ENCODE data around the gene XXYLT1.

XXYLT1 gene

DNA sequence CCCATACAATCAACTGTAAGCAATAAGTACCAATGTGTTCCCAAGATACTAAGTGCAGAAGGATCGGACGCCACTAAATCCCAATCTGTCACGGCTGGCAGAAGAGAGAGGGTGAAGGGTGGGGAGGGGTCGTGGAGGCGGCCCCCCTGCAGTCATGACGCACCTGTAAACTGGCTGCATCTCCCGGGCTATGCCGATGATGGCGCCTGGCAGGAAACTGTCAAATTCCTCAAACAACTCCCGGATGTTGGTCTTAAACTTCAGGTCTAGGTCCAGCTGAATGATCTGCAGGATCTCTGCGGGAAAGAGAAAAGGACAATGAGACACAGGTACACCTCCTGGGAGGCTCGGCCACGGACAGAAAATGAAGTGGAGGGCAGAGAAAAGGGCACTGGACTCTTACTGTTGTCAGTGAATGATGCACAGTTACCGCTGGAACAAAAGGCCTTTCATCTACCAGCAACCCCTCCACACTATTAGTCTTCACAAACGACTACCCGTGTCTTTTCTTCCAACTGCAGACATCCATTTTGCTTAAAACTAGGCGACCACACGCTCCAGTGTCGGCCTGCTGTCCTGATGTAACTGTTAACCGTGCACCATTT is 114.6 kb downstream of the XXYLT1 start:
- no peak for DNase-seq (ENCODE audit: low spot score)
- H3K27ac ChIP-seq (ENCODE audit: poor library complexity, severe bottlenecking) = no peak overlapping the region
- H3K9me3 ChIP-seq (ENCODE audit: severe bottlenecking) = no peaks in the 10 kb centered on the region
- no peaks in the 10 kb centered on the region for H3K27me3 ChIP-seq (ENCODE audit: insufficient read depth, poor library complexity, severe bottlenecking)
- no peak for ATAC-seq (ENCODE audit: low read depth)
- TF ChIP-seq CTCF (IDR thresholded peaks at IDR 0.05; ENCODE audit: poor library complexity, severe bottlenecking) = no peak
- no peaks in the 10 kb centered on the region for H3K36me3 ChIP-seq (ENCODE audit: low read depth)
- no peak overlapping the region for H3K4me3 ChIP-seq (ENCODE audit: severe bottlenecking)
- peaks cover 31% of the 10 kb centered on the region for H3K4me1 ChIP-seq (ENCODE audit: insufficient read depth, poor library complexity, severe bottlenecking)

DNA sequence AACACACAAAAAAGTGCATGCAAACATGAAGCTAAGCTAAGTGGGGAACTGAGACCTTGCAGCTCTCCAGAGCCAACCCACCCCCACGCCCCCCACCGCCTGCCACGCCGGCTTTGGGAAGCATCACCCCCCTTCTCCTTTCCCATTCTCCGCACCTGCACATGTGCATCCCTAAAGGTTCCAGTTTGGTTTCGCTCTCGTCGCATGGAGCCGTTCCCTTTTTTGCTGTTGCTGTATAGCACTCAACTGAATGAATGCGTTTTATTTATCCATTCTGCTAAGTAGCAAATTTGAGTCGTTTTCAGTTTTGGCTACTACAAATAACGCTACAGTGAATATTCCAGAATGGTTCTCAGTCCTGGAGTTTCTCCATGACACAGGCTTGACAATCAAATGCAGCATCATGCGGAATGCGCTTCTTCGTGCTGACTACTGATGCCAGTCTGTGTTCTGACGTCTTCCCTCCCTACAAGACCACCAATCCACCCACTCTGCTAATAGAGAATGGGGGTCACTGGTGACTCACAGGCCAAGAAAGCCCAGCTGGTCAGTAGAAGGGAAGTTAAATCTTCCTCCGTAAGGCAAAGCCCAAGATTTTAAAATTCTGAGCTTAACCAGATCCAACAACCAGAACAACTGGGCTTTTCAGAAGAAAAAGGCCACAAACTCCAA is 115.3 kb downstream of the XXYLT1 start:
- no peak for TF ChIP-seq CTCF (IDR thresholded peaks at IDR 0.05; ENCODE audit: poor library complexity, severe bottlenecking)
- Histone ChIP-seq H3K36me3 (ENCODE audit: low read depth) (no peaks in the 10 kb centered on the region), H3K27me3 (ENCODE audit: insufficient read depth, poor library complexity, severe bottlenecking) (no peaks in the 10 kb centered on the region), H3K4me1 (ENCODE audit: insufficient read depth, poor library complexity, severe bottlenecking) (peaks cover 34% of the 10 kb centered on the region), H3K27ac (ENCODE audit: poor library complexity, severe bottlenecking) (peak overlapping the region; percentile 62), H3K9me3 (ENCODE audit: severe bottlenecking) (no peaks in the 10 kb centered on the region), H3K4me3 (ENCODE audit: severe bottlenecking) (no peak overlapping the region)
- no peak for ATAC-seq (ENCODE audit: low read depth)
- no peak for DNase-seq (ENCODE audit: low spot score)

DNA sequence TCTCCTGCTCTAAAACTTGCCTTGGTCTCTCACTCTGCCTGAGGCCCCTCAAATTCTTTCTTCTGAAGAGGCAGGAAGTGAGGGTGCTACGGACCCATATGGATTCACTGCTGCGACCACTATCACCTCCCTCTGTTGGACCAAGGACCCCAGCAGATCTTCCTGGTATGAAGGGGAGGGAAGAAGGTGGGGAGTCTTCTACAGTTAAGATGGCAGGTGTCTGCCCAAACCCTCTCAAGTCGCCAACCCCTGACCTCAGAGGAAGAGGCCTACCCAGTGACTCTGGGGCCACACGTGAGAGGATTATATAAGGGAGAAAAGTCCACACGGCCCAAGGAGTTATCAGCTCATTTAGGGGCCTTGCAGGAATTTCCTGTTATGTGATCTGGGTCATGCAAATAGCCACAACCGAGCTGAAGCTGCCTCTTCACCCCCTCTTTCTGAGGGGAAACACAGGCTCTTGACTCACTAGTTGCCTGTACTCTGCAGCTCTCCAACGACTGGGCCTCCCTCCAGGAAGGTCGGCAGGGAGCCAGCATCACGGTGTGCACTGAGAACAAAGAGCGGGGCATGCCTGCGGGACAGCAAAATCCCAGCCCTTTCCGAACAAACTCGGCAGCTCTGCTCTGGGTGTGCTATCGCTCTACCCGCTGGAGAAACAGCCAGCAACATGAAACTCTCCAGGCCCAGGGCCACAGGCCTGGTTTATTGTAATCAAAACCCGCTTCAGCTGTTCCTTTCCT is 116.0 kb downstream of the XXYLT1 start:
- Histone ChIP-seq H3K27ac (ENCODE audit: poor library complexity, severe bottlenecking) (peak overlapping the region; percentile 62), H3K4me3 (ENCODE audit: severe bottlenecking) (no peak overlapping the region), H3K27me3 (ENCODE audit: insufficient read depth, poor library complexity, severe bottlenecking) (no peaks in the 10 kb centered on the region), H3K4me1 (ENCODE audit: insufficient read depth, poor library complexity, severe bottlenecking) (peaks cover 34% of the 10 kb centered on the region), H3K9me3 (ENCODE audit: severe bottlenecking) (no peaks in the 10 kb centered on the region), H3K36me3 (ENCODE audit: low read depth) (no peaks in the 10 kb centered on the region)
- TF ChIP-seq CTCF (IDR thresholded peaks at IDR 0.05; ENCODE audit: poor library complexity, severe bottlenecking) = no peak
- ATAC-seq (ENCODE audit: low read depth) = peak; percentile 84
- DNase-seq (ENCODE audit: low spot score) = peak; percentile 81

- Histone ChIP-seq H3K27ac (ENCODE audit: poor library complexity, severe bottlenecking) (peak overlapping the region; percentile 62), H3K36me3 (ENCODE audit: low read depth) (no peaks in the 10 kb centered on the region), H3K4me1 (ENCODE audit: insufficient read depth, poor library complexity, severe bottlenecking) (peaks cover 30% of the 10 kb centered on the region), H3K4me3 (ENCODE audit: severe bottlenecking) (no peak overlapping the region), H3K9me3 (ENCODE audit: severe bottlenecking) (no peaks in the 10 kb centered on the region), H3K27me3 (ENCODE audit: insufficient read depth, poor library complexity, severe bottlenecking) (no peaks in the 10 kb centered on the region)
- ATAC-seq (ENCODE audit: low read depth) = no peak
- DNase-seq (ENCODE audit: low spot score) = no peak
- TF ChIP-seq CTCF (IDR thresholded peaks at IDR 0.05; ENCODE audit: poor library complexity, severe bottlenecking) = no peak
These were observed 116.7 kb downstream of the XXYLT1 start for GRCh38 chr3:195154111-195154791.

All from RWPE2 (cell line).